K562 (cell line): ENCODE measurements around the gene IRF2BP2. TPM values are rescaled to one million over a fixed set of nuclear protein-coding genes. Genes with fewer than 3 reads are reported as not detected.

Source experiments
- ADNP ChIP-seq: fragments of 200-800 bp; sonication (Bioruptor generic); IDR thresholded peaks from 2 replicates; pipeline ENCODE4 v1.6.1; 2016; ENCODE audit warnings: missing genetic modification characterization, missing compliant biosample characterization
- BRF2 ChIP-seq: IDR thresholded peaks from 3 replicates; pipeline ENCODE4 v1.6.1; 2011; ENCODE audit warnings: borderline replicate concordance, mild to moderate bottlenecking; ENCODE audit not compliant: insufficient read length, insufficient read depth
- FOXA3 ChIP-seq, 2 experiments: fragments of 450-650 bp in 1 of 2; sonication (generic) in 1 of 2; formaldehyde crosslinking; IDR thresholded peaks in 1 of 2; conservative IDR thresholded peaks in 1 of 2; 2 replicates each; pipeline versions ENCODE4 v1.4.0 to v1.8.0; 2020 to 2022; ENCODE audit warnings: mild to moderate bottlenecking in 2 of 2, missing genetic modification reagents in 1 of 2
- MYNN ChIP-seq, 2 experiments: sonication (generic); formaldehyde crosslinking in 1 of 2; IDR thresholded peaks; 2 replicates each; pipeline versions ENCODE4 v1.5.0 to v1.6.1; 2016 to 2020; ENCODE audit warnings: antibody characterized with exemption in 1 of 2, missing genetic modification reagents in 1 of 2
- POLR3G ChIP-seq: IDR thresholded peaks from 2 replicates; pipeline ENCODE4 v1.6.1; 2011; ENCODE audit not compliant: insufficient read length, insufficient replicate concordance; ENCODE audit errors: extremely low read depth
- WHSC1 ChIP-seq: IDR thresholded peaks from one replicate; pipeline ENCODE4 v1.6.1; 2012; ENCODE audit warnings: low read length, control low read depth, inconsistent platforms
- ZKSCAN8 ChIP-seq: fragments of 200-800 bp; sonication (Bioruptor generic); IDR thresholded peaks from 2 replicates; pipeline ENCODE4 v1.6.1; 2016; ENCODE audit warnings: missing genetic modification characterization, missing compliant biosample characterization
- ZNF217 ChIP-seq: sonication (generic); formaldehyde crosslinking; IDR thresholded peaks from 2 replicates; pipeline ENCODE4 v1.8.0; 2022; ENCODE audit warnings: mild to moderate bottlenecking, missing genetic modification reagents
- ZNF436 ChIP-seq: fragments of 250-450, 450-650 bp; sonication (Bioruptor Pico); formaldehyde crosslinking; IDR thresholded peaks from 2 replicates; pipeline ENCODE4 v1.7.0; 2020; ENCODE audit warnings: mild to moderate bottlenecking
- ZNF695 ChIP-seq: fragments of 450-650 bp; formaldehyde crosslinking; IDR thresholded peaks from 2 replicates; pipeline ENCODE4 v1.4.0; 2020; ENCODE audit warnings: mild to moderate bottlenecking, moderate library complexity
- polyA plus RNA-seq, 8 experiments: library from polyadenylated mRNA; depleted of rRNA in 4 of 8; stranded (reverse) in 5 of 8; unstranded in 3 of 8; fragments of >200 nt; fragmentation: Nextera tagmentation in 2 of 8; fragmentation: Illumina TruSeq in 1 of 8; extraction: Ambion mirVana in 2 of 8; extraction: Trizol in 1 of 8; gene quantifications; 2 replicates each; pipeline versions ENCODE4 v1.2.1 to v1.2.3, GENCODE V29; 2011 to 2014; ENCODE audit warnings: inconsistent platforms in 1 of 8, missing spikeins in 1 of 8
- total RNA-seq, 7 experiments: library from RNA; depleted of rRNA in 6 of 7; stranded (reverse); fragments of >200 nt in 6 of 7; fragmentation: Illumina TruSeq in 2 of 7; extraction: Trizol in 2 of 7; gene quantifications; 2 replicates each; pipeline versions ENCODE4 v1.2.1 to v1.2.3, GENCODE V29; 2011 to 2021; ENCODE audit warnings: low replicate concordance in 1 of 7
- TF ChIP-seq, protein P1 (sequence below): sonication (generic); formaldehyde crosslinking; IDR thresholded peaks from 2 replicates; pipeline ENCODE4 v1.8.1; 2023; ENCODE audit warnings: missing genetic modification reagents, mild to moderate bottlenecking, borderline replicate concordance
- TF ChIP-seq, protein P2 (sequence below), 2 experiments: IDR thresholded peaks in 1 of 2; conservative IDR thresholded peaks in 1 of 2; 2 replicates each; pipeline ENCODE4 v1.6.1; 2016; ENCODE audit warnings: low read depth in 2 of 2, mild to moderate bottlenecking in 1 of 2, missing compliant biosample characterization in 1 of 2, missing genetic modification characterization in 1 of 2, moderate library complexity in 1 of 2
- TF ChIP-seq, protein P3 (sequence below): fragments of 250-450 bp; sonication (Bioruptor Pico); IDR thresholded peaks from 2 replicates; pipeline ENCODE4 v1.4.0; 2020; ENCODE audit warnings: mild to moderate bottlenecking, moderate library complexity, borderline replicate concordance

IRF2BP2 gene
- total and polyA plus RNA-seq, 9 of the 15 experiments (the other 6 are each of a cell fraction or from before 2014, with no cell fraction given) = 7.7 to 68.6 (median 22.1) TPM

DNA sequence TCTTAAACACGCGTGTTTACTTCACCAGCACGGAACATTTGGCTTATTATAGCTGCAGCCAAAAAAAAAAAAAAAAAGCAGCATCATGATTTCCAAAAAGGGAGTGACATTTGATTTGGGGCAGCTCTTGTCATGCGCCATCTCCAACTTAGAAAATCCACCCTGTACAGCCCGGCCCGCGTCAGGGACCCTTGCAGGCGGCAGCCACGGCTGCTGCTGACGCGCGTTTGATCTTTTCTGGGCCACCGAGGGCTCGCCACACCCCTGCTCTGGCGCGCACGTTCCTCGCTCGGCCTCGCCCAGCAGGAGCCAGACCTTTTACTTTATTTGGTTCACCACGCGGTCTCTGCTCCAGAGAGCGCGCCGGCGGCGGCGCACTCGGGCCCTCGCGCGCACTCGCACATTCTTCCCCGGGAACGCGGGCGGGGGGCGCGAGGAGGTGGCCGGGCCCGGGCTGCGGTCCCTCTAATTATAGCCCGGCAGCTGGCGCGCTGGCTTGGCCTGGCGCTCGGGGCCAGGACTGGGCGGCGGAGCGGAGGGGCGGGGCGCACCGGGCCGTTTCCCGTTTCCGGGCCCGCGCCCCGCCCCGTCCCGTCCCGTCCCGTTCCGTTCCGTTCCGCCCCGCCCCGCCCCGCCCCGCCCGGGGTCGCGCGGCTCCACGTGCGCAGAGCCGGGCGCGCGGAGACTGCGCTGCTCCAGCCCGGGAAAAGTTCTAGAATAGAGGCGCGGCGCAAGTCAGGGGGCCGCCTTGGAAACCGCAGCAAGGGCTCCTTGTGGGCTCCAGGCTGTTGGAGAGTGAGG, 10.2 kb downstream of the IRF2BP2 start (continued):
- TF ChIP-seq, protein P1, sequence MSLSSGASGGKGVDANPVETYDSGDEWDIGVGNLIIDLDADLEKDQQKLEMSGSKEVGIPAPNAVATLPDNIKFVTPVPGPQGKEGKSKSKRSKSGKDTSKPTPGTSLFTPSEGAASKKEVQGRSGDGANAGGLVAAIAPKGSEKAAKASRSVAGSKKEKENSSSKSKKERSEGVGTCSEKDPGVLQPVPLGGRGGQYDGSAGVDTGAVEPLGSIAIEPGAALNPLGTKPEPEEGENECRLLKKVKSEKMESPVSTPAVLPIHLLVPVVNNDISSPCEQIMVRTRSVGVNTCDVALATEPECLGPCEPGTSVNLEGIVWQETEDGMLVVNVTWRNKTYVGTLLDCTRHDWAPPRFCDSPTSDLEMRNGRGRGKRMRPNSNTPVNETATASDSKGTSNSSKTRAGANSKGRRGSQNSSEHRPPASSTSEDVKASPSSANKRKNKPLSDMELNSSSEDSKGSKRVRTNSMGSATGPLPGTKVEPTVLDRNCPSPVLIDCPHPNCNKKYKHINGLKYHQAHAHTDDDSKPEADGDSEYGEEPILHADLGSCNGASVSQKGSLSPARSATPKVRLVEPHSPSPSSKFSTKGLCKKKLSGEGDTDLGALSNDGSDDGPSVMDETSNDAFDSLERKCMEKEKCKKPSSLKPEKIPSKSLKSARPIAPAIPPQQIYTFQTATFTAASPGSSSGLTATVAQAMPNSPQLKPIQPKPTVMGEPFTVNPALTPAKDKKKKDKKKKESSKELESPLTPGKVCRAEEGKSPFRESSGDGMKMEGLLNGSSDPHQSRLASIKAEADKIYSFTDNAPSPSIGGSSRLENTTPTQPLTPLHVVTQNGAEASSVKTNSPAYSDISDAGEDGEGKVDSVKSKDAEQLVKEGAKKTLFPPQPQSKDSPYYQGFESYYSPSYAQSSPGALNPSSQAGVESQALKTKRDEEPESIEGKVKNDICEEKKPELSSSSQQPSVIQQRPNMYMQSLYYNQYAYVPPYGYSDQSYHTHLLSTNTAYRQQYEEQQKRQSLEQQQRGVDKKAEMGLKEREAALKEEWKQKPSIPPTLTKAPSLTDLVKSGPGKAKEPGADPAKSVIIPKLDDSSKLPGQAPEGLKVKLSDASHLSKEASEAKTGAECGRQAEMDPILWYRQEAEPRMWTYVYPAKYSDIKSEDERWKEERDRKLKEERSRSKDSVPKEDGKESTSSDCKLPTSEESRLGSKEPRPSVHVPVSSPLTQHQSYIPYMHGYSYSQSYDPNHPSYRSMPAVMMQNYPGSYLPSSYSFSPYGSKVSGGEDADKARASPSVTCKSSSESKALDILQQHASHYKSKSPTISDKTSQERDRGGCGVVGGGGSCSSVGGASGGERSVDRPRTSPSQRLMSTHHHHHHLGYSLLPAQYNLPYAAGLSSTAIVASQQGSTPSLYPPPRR (CRISPR knock-in tag) = no peak
- TF ChIP-seq ZNF695 (no peak), ADNP (tag) (no peak), ZNF436 (CRISPR knock-in tag) (no peak), ZKSCAN8 (CRISPR knock-in tag) (no peak), POLR3G (no peak), WHSC1 (no peak), MYNN (IDR thresholded peaks at IDR 0.05) (0 out of 2 replicates have a peak, but pooled peaks have one; percentile 25), MYNN (CRISPR knock-in tag; IDR thresholded peaks at IDR 0.05) (no peak), ZNF217 (CRISPR knock-in tag) (no peak), BRF2 (no peak), FOXA3 (CRISPR knock-in tag; conservative IDR thresholded peaks at IDR 0.05 in 1 of 2, IDR thresholded peaks at IDR 0.05 in 1 of 2) (peak in 1 of 2 experiments; percentile 75; a peak in 2 of 4 replicates)
- TF ChIP-seq, protein P2, sequence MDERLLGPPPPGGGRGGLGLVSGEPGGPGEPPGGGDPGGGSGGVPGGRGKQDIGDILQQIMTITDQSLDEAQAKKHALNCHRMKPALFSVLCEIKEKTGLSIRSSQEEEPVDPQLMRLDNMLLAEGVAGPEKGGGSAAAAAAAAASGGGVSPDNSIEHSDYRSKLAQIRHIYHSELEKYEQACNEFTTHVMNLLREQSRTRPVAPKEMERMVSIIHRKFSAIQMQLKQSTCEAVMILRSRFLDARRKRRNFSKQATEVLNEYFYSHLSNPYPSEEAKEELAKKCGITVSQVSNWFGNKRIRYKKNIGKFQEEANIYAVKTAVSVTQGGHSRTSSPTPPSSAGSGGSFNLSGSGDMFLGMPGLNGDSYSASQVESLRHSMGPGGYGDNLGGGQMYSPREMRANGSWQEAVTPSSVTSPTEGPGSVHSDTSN (CRISPR knock-in tag; IDR thresholded peaks at IDR 0.05; ENCODE audit: low read depth) = no peak
- TF ChIP-seq, protein P2 (tag; conservative IDR thresholded peaks at IDR 0.05; ENCODE audit: low read depth) = no peak
- TF ChIP-seq, protein P3, sequence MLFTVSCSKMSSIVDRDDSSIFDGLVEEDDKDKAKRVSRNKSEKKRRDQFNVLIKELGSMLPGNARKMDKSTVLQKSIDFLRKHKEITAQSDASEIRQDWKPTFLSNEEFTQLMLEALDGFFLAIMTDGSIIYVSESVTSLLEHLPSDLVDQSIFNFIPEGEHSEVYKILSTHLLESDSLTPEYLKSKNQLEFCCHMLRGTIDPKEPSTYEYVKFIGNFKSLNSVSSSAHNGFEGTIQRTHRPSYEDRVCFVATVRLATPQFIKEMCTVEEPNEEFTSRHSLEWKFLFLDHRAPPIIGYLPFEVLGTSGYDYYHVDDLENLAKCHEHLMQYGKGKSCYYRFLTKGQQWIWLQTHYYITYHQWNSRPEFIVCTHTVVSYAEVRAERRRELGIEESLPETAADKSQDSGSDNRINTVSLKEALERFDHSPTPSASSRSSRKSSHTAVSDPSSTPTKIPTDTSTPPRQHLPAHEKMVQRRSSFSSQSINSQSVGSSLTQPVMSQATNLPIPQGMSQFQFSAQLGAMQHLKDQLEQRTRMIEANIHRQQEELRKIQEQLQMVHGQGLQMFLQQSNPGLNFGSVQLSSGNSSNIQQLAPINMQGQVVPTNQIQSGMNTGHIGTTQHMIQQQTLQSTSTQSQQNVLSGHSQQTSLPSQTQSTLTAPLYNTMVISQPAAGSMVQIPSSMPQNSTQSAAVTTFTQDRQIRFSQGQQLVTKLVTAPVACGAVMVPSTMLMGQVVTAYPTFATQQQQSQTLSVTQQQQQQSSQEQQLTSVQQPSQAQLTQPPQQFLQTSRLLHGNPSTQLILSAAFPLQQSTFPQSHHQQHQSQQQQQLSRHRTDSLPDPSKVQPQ (CRISPR knock-in tag) = 0 out of 2 replicates have a peak, but pooled peaks have one; percentile 3
